ENCODE data around the gene MKX. TPM values are rescaled to one million over a fixed set of nuclear protein-coding genes. Genes with fewer than 3 reads are reported as not detected.

MKX gene
- total RNA-seq, 1 donor from 2014 or later: 0.22 TPM

DNA sequence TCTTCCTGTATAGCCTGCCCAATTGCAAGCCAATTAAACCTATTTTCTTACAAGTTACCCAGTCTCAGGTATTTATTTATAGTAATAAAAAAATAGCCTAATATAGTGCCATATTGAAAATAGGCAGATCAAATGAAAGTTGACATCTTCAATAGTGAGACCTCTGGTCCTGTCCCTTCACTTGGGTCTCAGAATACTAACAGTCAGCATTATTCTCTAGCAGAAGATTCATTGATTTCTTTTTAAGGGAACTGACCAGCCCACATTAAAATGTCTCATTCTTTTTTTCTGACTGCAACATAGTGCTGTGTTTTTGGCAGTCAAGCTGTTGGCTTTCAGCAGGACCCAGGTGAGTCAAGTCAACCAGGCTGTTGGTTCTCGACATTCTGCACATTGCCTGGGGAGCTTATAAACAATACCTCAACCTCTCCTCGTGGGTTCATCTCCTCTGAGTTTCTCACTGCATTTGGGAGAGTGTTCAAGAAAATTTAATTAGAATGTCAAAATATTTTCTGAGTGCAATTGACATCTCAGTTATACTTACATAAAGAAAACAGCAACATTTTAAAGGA lies 109.8 kb downstream of the MKX start:
- no peak for TF ChIP-seq CTCF (IDR thresholded peaks at IDR 0.05; ENCODE audit: borderline replicate concordance)
- Histone ChIP-seq H3K27me3 (ENCODE audit: low read depth) (no peaks in the 10 kb centered on the region), H3K4me1 (no peaks in the 10 kb centered on the region), H3K27ac (replicated peaks) (no peak overlapping the region), H3K36me3 (no peaks in the 10 kb centered on the region), H3K9me3 (replicated peaks) (no peaks in the 10 kb centered on the region), H3K4me3 (no peak overlapping the region)
- DNase-seq: no peak
- intact Hi-C loops (cut with micrococcal nuclease): no loop called here

DNA sequence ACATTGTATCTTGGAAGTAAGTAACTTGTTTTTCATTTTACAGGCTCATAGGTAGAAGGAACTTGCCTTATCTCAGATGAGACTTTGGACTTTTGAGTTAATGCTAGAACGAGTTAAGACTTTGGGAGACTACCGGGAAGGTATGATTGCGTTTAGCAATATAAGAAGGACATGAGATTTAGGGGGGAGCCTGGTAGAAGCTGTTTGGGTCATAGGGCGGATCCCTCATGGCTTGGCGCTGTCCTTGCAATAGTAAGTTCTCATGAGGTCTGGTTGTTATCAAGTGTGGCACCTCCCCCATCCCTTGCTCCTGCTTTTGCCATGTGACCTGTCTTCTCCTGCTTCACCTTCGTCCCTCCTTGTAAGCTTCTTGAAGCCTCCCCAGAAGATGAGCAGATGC lies 110.3 kb downstream of the MKX start:
- H3K9me3 ChIP-seq (replicated peaks): no peaks in the 10 kb centered on the region
- DNase-seq: no peak
- H3K4me3 ChIP-seq: no peak overlapping the region
- intact Hi-C loops (cut with micrococcal nuclease): no loop called here
- TF ChIP-seq CTCF (IDR thresholded peaks at IDR 0.05; ENCODE audit: borderline replicate concordance): no peak
- H3K27me3 ChIP-seq (ENCODE audit: low read depth): no peaks in the 10 kb centered on the region
- H3K27ac ChIP-seq (replicated peaks): no peak overlapping the region
- H3K36me3 ChIP-seq: no peaks in the 10 kb centered on the region
- H3K4me1 ChIP-seq: no peaks in the 10 kb centered on the region

GRCh38 chr10:27628621-27629020 lies 117.0 kb downstream of the MKX start:
- no peak overlapping the region for H3K4me3 ChIP-seq
- H3K27ac ChIP-seq (replicated peaks): no peak overlapping the region
- H3K27me3 ChIP-seq (ENCODE audit: low read depth): peaks cover 19% of the 10 kb centered on the region
- H3K9me3 ChIP-seq (replicated peaks): no peaks in the 10 kb centered on the region
- no peak for TF ChIP-seq CTCF (IDR thresholded peaks at IDR 0.05; ENCODE audit: borderline replicate concordance)
- H3K4me1 ChIP-seq: no peaks in the 10 kb centered on the region
- intact Hi-C loops (cut with micrococcal nuclease): no loop called here
- DNase-seq: no peak
- H3K36me3 ChIP-seq: no peaks in the 10 kb centered on the region

DNA sequence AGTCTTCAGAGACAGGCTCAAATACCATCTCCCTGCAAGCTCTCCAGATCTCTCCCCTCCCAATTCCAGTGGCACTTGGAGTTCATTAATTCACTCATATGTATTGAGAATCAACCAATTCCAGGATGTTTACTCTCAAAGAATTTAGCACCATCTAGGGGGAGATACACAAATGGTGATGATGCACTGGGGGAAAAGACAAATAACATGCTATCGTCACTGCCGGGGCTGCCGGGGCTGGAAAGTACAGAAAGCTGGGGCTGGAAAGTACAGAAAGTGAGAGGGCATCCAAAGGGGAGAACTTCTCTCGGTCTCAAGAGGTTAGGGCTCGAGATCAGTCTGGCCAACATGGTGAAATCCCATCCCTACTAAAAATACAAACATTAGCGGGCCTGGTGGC lies 118.7 kb downstream of the MKX start:
- Histone ChIP-seq H3K9me3 (replicated peaks) (no peaks in the 10 kb centered on the region), H3K27ac (replicated peaks) (no peak overlapping the region), H3K27me3 (ENCODE audit: low read depth) (peaks cover 19% of the 10 kb centered on the region), H3K4me1 (no peaks in the 10 kb centered on the region), H3K36me3 (no peaks in the 10 kb centered on the region), H3K4me3 (no peak overlapping the region)
- no peak for TF ChIP-seq CTCF (IDR thresholded peaks at IDR 0.05; ENCODE audit: borderline replicate concordance)
- intact Hi-C loops (cut with micrococcal nuclease): no loop called here
- no peak for DNase-seq

- intact Hi-C loops (cut with micrococcal nuclease): no loop called here
- Histone ChIP-seq H3K4me1 (no peaks in the 10 kb centered on the region), H3K9me3 (replicated peaks) (no peaks in the 10 kb centered on the region), H3K4me3 (no peak overlapping the region), H3K27me3 (ENCODE audit: low read depth) (peaks cover 19% of the 10 kb centered on the region), H3K36me3 (no peaks in the 10 kb centered on the region), H3K27ac (replicated peaks) (no peak overlapping the region)
- no peak for TF ChIP-seq CTCF (IDR thresholded peaks at IDR 0.05; ENCODE audit: borderline replicate concordance)
- DNase-seq: no peak
These were observed 120.0 kb downstream of the MKX start for GRCh38 chr10:27625452-27626211.

All from left ventricle myocardium inferior (tissue), 1 donor.